Stimulated activated memory B cell treated with anti-CD40 and anti-IgM and Interleukin-4, amounts not matched to agents 10 μg/mL and 1 μg/mL and 100 μg/mL, for 72 hours (primary cell): ENCODE data around the gene PER2.
A peak's percentile ranks its signal among the peaks of the same experiment; 100 is the strongest.
"Not testable (repeated sequence)": the region's sequence is repeated elsewhere in the genome, so short reads cannot be mapped to it uniquely, and the experiment has no call there.

Source experiments
- ATAC-seq: fragments of 150-1000 bp; cut with Tn5 transposase; 2 replicates; pipeline ENCODE4 v1.10.0; 2021
- H3K27ac Mint-ChIP-seq: one replicate; pipeline ENCODE4 v1.8.0; 2022; ENCODE audit warnings: mild to moderate bottlenecking, mixed read lengths
- H3K27me3 Mint-ChIP-seq: one replicate; pipeline ENCODE4 v1.8.0; 2022; ENCODE audit warnings: mixed read lengths
- H3K36me3 Mint-ChIP-seq: one replicate; pipeline ENCODE4 v1.8.0; 2022; ENCODE audit warnings: mixed read lengths
- H3K4me1 Mint-ChIP-seq: one replicate; pipeline ENCODE4 v1.8.0; 2022; ENCODE audit warnings: mixed read lengths
- H3K4me3 Mint-ChIP-seq: one replicate; pipeline ENCODE4 v1.8.0; 2022; ENCODE audit warnings: mild to moderate bottlenecking, moderate library complexity, mixed read lengths
- H3K9me3 Mint-ChIP-seq: one replicate; pipeline ENCODE4 v1.8.0; 2022; ENCODE audit warnings: mixed read lengths

Gene PER2, protein sequence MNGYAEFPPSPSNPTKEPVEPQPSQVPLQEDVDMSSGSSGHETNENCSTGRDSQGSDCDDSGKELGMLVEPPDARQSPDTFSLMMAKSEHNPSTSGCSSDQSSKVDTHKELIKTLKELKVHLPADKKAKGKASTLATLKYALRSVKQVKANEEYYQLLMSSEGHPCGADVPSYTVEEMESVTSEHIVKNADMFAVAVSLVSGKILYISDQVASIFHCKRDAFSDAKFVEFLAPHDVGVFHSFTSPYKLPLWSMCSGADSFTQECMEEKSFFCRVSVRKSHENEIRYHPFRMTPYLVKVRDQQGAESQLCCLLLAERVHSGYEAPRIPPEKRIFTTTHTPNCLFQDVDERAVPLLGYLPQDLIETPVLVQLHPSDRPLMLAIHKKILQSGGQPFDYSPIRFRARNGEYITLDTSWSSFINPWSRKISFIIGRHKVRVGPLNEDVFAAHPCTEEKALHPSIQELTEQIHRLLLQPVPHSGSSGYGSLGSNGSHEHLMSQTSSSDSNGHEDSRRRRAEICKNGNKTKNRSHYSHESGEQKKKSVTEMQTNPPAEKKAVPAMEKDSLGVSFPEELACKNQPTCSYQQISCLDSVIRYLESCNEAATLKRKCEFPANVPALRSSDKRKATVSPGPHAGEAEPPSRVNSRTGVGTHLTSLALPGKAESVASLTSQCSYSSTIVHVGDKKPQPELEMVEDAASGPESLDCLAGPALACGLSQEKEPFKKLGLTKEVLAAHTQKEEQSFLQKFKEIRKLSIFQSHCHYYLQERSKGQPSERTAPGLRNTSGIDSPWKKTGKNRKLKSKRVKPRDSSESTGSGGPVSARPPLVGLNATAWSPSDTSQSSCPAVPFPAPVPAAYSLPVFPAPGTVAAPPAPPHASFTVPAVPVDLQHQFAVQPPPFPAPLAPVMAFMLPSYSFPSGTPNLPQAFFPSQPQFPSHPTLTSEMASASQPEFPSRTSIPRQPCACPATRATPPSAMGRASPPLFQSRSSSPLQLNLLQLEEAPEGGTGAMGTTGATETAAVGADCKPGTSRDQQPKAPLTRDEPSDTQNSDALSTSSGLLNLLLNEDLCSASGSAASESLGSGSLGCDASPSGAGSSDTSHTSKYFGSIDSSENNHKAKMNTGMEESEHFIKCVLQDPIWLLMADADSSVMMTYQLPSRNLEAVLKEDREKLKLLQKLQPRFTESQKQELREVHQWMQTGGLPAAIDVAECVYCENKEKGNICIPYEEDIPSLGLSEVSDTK (N-terminal part only)

DNA sequence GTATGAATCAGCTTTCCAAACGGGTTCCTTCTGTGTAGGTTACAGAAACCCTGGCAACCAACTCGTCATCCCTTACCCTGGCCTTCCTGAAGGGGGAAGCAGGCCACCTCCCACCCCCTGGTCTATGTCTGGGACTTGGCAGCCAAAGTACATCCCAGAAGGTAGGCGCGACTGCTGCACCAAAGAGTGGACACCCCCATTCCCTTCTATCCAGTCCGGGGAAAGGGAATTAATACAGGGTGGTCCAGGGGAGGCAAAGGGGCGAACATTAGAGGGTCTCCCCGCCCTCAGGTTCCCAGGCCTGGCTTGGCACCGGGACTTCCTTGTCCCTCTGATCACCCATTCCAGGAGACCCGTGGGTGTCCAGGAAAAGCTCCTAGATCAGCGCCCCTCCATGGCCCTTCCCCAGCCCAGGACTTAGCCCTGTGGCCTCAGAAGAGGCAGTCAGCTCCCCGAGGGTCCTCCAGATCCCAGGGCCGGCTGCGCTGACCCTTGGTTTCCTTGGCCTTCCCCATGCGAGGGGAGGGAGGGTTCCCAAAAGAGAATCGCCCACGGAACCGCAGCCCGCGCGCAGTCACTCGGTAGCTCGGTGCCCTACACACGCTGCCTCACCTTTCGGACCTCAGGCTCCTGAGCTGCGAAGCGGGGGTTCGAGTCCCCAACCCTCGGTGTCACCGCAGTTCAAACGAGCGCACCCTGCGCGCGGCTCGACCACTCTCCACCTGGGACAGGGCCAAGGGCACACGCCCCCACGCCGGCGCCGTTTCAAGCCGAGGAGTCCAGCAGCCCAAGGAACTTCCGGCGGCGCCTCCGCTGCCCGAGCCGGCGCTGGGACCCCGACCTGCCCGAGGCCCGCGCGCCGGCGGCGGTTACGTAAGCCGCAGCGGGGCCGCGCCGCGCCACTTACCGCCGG, at the start of gene PER2:
PER2 (minus strand) TSS at position 874 of the 913 bp plus-strand sequence. CDS start 10,674 bp downstream, outside the sequence.
- Mint-ChIP-seq H3K9me3 (no peaks in the 10 kb centered on the region), H3K4me1 (peaks cover 57% of the 10 kb centered on the region), H3K27me3 (no peaks in the 10 kb centered on the region), H3K27ac (peak within 1 kb of the TSS; percentile 99), H3K36me3 (no peaks in the 10 kb centered on the region), H3K4me3 (peak within 1 kb of the TSS; percentile 99)
- ATAC-seq, result peak; percentile 52

DNA sequence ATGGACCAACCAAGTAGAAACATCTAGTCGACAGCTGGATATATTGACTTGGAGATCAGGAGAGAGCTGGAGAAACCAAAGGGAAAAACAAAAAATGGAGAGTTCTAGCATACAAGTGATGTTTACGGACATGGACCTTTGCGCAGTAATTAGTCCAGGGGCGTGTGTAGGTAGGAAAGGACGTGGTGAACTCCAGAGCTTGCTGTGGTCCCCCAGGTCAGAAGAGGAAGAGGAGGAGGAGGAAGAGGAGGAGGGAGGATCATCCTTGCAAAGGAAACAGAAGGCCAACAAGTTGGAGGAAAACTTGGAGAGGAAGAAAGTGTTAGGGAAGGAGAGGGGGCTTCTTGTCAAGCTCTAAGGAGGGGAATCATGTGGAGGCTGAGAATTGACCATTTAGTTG, 49.4 kb upstream of the PER2 start:
- no peak overlapping the region for H3K27ac Mint-ChIP-seq
- H3K9me3 Mint-ChIP-seq, result no peaks in the 10 kb centered on the region
- ATAC-seq, result no peak
- H3K36me3 Mint-ChIP-seq, result peaks cover 32% of the 10 kb centered on the region
- H3K4me3 Mint-ChIP-seq, result no peak overlapping the region
- H3K27me3 Mint-ChIP-seq, result no peaks in the 10 kb centered on the region
- peaks cover 5% of the 10 kb centered on the region for H3K4me1 Mint-ChIP-seq

DNA sequence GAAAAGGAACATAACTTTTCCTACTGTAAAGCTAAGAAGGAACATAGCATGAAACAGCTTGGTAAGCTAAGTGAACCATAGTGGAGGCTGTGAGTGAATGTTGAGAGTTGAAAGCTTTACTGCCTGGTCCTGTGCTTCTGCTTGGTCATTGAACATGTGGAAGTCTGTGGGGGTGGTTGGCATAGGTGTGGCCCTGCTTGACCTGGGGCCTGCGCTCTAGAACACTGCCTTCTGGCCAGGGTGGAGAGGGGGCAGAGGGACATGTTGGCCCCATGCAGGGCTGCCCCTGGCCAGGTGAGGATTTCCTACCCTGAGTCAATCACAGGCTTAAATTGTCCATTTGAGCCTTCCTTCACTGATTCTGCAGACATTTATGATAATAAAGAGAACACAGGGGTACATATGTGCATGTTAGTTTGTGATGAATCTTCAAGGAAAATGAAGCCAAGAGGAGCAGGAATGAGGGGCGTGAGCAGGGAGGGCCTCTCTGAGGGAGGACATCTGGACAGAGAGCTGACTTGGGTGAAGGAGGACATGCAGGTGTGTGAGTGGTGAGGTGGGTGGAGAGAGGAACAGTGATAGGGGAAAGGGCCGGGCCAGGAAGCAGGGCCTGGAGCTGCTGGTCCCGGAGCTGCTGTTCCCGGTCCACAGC, 48.5 kb upstream of the PER2 start:
- Mint-ChIP-seq H3K36me3 (peaks cover 32% of the 10 kb centered on the region), H3K27ac (no peak overlapping the region), H3K4me1 (peaks cover 7% of the 10 kb centered on the region), H3K9me3 (no peaks in the 10 kb centered on the region), H3K27me3 (no peaks in the 10 kb centered on the region), H3K4me3 (no peak overlapping the region)
- no peak for ATAC-seq

DNA sequence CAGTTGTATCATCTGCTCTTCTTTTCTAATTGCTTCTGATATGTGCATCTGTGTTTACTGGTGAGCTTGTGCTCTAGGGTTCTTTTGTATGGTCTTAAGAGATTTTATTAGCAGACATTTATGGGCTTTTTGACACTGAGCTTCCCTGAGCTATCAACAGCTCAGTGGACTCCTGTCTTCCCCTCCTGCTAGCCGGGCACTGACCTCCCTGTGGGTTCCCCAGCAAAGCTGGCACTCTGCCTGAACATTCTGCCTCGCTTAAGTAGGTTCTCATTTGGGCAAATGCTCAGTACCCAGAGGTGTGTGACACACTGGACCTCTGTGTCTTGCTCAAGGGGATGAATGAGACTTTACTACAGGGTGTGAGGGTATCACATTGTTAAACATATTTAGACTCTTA, 47.7 kb upstream of the PER2 start:
- no peaks in the 10 kb centered on the region for H3K27me3 Mint-ChIP-seq

DNA sequence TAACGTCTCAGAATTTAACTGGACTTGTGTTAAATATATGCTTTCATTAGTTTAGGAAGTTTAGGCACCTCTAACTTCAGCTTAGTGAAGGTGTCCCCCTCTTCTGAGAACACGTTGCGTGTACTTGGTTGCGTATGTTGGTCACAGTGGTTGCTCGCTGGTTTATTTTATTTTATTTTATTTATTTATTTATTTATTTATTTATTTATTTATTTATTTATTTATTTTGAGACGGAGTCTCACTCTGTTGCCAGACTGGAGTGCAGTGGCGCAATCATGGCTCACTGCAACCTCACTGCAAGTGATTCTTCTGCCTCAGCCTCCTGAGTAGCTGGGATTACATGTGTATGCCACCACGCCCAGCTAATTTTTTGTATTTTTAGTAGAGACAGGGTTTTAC, 47.2 kb upstream of the PER2 start:
- not testable (repeated sequence) for ATAC-seq, H3K27ac Mint-ChIP-seq, H3K27me3 Mint-ChIP-seq, H3K4me3 Mint-ChIP-seq, H3K4me1 Mint-ChIP-seq, H3K9me3 Mint-ChIP-seq
- peaks cover 32% of the 10 kb centered on the region for H3K36me3 Mint-ChIP-seq

More for the DNA sequence above, 47.7 kb upstream of the PER2 start:
- Mint-ChIP-seq H3K27ac (no peak overlapping the region), H3K4me1 (peaks cover 7% of the 10 kb centered on the region), H3K36me3 (peaks cover 32% of the 10 kb centered on the region), H3K9me3 (no peaks in the 10 kb centered on the region), H3K4me3 (no peak overlapping the region)
- no peak for ATAC-seq

DNA sequence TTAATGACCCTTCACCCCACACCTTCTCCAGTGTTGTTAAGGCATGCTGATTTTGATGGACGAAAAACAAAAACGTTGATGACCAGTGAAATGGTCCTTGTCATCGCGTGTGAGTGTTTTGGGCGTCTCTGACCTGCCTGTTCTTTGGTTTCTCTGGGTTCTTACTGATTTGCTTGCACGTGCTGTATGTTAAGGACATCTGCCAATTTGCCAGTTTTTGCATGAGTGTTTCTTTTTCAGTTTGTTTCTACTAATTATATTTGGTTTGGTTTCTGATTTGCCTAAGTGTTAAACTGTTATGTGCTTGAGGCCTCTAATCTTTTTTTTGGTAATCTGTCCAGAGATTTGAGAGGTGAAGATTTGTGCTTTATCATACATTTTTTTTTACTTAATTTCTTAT, 46.5 kb upstream of the PER2 start:
- Mint-ChIP-seq H3K36me3 (peaks cover 35% of the 10 kb centered on the region), H3K27me3 (no peaks in the 10 kb centered on the region), H3K9me3 (no peaks in the 10 kb centered on the region), H3K27ac (no peak overlapping the region), H3K4me1 (peaks cover 7% of the 10 kb centered on the region), H3K4me3 (no peak overlapping the region)
- no peak for ATAC-seq

DNA sequence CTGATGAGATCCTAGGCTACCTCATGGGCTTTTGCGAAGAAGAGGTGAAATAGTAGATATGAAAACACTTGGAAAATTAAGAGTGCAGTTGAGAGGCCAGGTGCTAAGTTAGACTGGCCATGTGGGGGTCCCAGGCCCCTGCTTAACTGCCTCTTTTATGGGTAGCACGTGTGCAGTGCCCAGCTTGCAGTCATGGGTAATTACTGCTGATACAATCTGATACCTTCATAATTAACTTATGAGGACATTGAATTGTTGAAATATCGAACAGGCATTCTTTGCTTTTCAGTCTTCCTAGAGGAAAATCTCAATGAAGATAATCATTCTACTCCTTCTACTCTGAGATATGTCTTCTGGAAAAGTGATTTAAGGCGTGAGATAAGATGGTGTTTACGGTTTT, 43.5 kb upstream of the PER2 start:
- no peak for ATAC-seq
- peaks cover 7% of the 10 kb centered on the region for H3K4me1 Mint-ChIP-seq
- H3K27ac Mint-ChIP-seq, result no peak overlapping the region
- H3K36me3 Mint-ChIP-seq, result peaks cover 50% of the 10 kb centered on the region
- H3K9me3 Mint-ChIP-seq, result no peaks in the 10 kb centered on the region
- H3K4me3 Mint-ChIP-seq, result no peak overlapping the region
- H3K27me3 Mint-ChIP-seq, result no peaks in the 10 kb centered on the region

DNA sequence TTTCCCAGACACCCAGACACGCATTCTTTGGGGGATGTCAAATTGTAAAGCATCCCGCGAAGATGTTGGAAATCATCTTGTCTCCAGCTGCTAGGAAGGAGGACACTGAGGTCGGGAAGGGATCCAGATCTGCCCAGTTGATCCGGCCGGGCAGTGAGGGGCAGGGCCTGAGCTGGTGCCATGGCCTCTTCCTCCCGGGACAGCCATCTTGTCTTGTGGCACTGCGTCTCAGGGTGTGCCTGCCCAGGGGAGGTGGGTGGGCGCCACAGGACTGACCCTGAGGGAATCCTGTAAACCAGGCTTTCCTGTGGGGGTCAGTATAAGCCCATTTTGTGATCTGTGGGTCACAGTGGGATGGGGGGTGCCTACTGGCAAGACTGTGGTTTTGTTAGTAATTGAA, 42.0 kb upstream of the PER2 start:
- Mint-ChIP-seq H3K27me3 (no peaks in the 10 kb centered on the region), H3K36me3 (peaks cover 54% of the 10 kb centered on the region), H3K4me3 (no peak overlapping the region), H3K9me3 (no peaks in the 10 kb centered on the region), H3K4me1 (peaks cover 7% of the 10 kb centered on the region), H3K27ac (no peak overlapping the region)
- ATAC-seq, result no peak

DNA sequence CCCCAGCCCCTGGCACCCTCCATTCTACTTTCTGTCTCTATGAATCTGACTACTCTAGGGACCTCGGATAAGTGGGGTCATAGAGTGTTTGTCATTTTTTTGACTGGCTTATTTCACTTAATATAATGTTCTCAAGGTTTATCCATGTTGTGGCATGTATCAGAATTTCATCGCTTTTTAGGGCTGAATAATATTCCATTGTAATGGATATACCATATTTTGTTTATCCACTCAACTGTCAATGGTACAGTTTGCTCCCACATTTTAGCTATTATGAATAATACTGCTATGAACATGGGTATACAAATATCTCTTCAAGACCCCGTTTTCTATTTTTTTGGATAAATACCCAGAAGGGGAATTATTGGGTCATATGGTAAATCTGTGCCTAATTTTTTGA, 39.3 kb upstream of the PER2 start:
- Mint-ChIP-seq H3K9me3 (no peaks in the 10 kb centered on the region), H3K27me3 (no peaks in the 10 kb centered on the region), H3K4me3 (no peak overlapping the region), H3K36me3 (peaks cover 39% of the 10 kb centered on the region), H3K27ac (no peak overlapping the region), H3K4me1 (peaks cover 13% of the 10 kb centered on the region)
- ATAC-seq, result no peak

DNA sequence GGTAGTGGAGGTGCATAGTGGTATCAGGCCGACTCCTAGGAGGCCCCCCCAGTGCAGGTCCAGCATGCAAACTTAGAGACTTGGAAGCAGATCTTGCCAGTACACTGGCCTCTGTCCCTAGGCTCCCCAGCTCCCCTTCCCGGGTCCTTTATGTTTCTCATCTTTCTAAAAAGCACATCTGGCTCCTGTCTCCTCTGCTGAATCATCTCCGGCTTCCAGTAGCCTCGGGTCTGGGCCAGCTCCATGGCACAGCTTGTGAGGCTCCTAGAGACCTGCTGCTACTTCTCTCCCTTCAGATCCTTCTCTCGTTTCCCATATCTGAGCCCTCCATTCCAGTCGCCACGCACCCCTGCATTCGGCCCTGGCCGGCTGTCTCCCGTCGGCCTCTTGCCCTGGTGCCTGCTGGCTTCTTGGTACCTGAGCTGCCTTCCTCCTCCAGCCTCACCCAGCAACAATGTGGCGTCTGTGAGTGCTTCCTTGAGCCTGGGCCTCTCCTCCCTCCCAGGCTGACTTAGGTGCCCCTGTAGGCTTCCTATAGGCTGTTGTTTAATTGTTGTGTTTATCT, 38.5 kb upstream of the PER2 start:
- Mint-ChIP-seq H3K27me3 (no peaks in the 10 kb centered on the region), H3K27ac (no peak overlapping the region), H3K4me3 (no peak overlapping the region), H3K9me3 (no peaks in the 10 kb centered on the region), H3K4me1 (peaks cover 19% of the 10 kb centered on the region), H3K36me3 (peaks cover 39% of the 10 kb centered on the region)
- ATAC-seq, result no peak

DNA sequence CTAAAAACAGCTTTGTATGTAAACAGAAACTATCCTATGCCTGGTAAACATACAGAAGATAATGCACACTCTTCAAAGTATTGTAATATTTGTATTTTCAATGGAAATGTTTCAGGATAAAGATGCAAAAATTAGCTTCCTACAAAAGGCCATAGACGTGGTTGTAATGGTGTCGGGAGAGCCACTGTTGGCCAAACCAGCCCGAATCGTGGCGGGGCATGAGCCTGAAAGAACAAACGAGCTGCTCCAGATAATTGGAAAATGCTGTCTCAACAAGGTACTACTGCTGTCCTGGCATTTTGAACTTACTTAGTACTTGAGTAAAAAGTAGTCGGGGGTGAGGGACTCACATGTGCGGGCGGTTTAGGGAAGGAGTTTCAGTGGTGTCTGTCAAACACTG, 37.3 kb upstream of the PER2 start:
- no peaks in the 10 kb centered on the region for H3K9me3 Mint-ChIP-seq
- no peak overlapping the region for H3K4me3 Mint-ChIP-seq
- no peak overlapping the region for H3K27ac Mint-ChIP-seq
- ATAC-seq, result no peak
- peaks cover 27% of the 10 kb centered on the region for H3K4me1 Mint-ChIP-seq
- peaks cover 39% of the 10 kb centered on the region for H3K36me3 Mint-ChIP-seq
- no peaks in the 10 kb centered on the region for H3K27me3 Mint-ChIP-seq

DNA sequence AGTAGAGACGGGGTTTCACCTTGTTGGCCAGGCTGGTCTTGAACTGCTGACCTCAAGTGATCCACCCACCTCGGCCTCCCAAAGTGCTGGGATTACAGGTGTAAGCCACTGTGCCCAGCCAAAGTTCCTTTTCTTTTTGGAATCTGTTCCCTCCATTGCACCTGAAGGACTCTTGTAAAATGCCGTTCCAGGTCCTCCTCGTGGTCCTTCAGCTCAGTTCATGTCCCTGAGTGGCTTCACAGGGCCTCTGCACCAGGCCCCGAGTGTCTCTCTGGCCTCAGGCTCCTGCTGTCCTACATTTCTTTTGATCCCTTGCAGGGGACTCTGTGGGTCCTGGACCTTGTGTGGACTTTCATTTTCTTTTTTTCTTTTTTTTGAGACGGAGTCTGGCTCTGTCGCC, 35.8 kb upstream of the PER2 start:
- not testable (repeated sequence) for H3K27ac Mint-ChIP-seq, ATAC-seq, H3K4me3 Mint-ChIP-seq, H3K27me3 Mint-ChIP-seq, H3K9me3 Mint-ChIP-seq
- H3K36me3 Mint-ChIP-seq, result peaks cover 30% of the 10 kb centered on the region
- peaks cover 27% of the 10 kb centered on the region for H3K4me1 Mint-ChIP-seq

DNA sequence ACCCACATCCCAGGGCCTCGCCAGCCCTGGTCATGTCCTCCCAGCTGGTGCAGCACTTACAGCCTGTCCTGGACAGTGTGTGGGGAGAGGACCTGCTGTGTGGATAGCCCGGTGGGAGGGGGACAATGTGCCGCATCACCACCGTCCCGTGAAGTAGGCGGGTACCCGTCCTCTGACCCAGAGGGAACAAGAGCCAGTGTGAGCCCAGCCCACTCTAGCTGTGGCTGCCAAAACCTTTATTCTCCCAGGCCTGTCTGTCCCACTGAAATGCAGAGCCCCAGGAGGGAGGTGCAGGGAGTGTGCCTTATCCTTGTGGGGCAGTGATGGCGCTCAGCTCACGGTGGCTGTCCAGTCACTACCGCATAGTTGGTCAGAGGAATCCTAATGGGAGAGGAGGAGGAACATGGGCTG, 33.6 kb upstream of the PER2 start:
- Mint-ChIP-seq H3K27ac (no peak overlapping the region), H3K4me3 (peak overlapping the region; percentile 18), H3K4me1 (peaks cover 27% of the 10 kb centered on the region), H3K27me3 (no peaks in the 10 kb centered on the region), H3K36me3 (peaks cover 11% of the 10 kb centered on the region), H3K9me3 (no peaks in the 10 kb centered on the region)
- ATAC-seq, result no peak

DNA sequence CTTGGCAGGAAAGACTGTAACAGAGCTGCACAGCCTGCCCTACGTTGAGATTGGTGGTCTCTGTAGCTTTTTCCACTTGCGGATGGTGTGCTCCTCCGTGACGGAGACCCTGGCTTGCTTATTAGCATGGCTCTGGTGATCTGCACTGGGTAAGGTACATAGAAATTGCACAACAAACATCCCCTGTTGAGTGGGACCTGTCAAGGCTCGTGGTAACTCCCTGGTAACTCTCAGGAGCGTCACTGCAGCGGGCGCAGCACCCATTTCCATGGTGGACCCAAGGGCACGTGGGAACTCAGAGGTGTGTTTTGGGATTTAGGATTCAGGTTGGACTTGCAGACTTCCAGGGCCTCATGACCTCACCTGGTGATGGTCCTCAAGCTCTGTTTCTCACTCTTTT, 33.1 kb upstream of the PER2 start:
- peak overlapping the region; percentile 70 for H3K4me3 Mint-ChIP-seq
- no peaks in the 10 kb centered on the region for H3K9me3 Mint-ChIP-seq
- peaks cover 6% of the 10 kb centered on the region for H3K36me3 Mint-ChIP-seq
- no peak overlapping the region for H3K27ac Mint-ChIP-seq
- H3K4me1 Mint-ChIP-seq, result peaks cover 27% of the 10 kb centered on the region
- ATAC-seq, result no peak
- no peaks in the 10 kb centered on the region for H3K27me3 Mint-ChIP-seq
